Kidney (tissue), 14 donors: ENCODE data around the gene TYW5. TPM values are rescaled to one million over a fixed set of nuclear protein-coding genes. Genes with fewer than 3 reads are reported as not detected.

Experiments
- DNase-seq, 5 donors: peaks; one replicate each; pipeline ENCODE4 v3.0.0-alpha.2; 2013 to 2020
- FAIRE-seq: peaks from 2 replicates; lab custom pipeline; 2012; peaks lifted over from hg19 to GRCh38; lab: Jason Lieb, UNC
- H3K27ac ChIP-seq, 2 donors: one replicate each; pipeline ENCODE4 v1.7.0; 2013; ENCODE audit warnings: low read depth in 2 of 2, low read length in 2 of 2, inconsistent platforms in 1 of 2
- H3K27me3 ChIP-seq: one replicate; pipeline ENCODE4 v1.7.1; 2013; ENCODE audit warnings: low read length, inconsistent platforms; ENCODE audit not compliant: control insufficient read depth, insufficient read depth
- H3K36me3 ChIP-seq, 3 donors: one replicate each; pipeline versions ENCODE4 v1.7.0 to v1.7.1; 2013; ENCODE audit warnings: low read length in 3 of 3, control low read depth in 1 of 3, inconsistent platforms in 1 of 3; ENCODE audit not compliant: insufficient read depth in 3 of 3, control insufficient read depth in 2 of 3
- H3K4me1 ChIP-seq, 3 donors: one replicate each; pipeline versions ENCODE4 v1.7.0 to v1.7.1; 2013; ENCODE audit warnings: low read length in 3 of 3, inconsistent platforms in 1 of 3, low read depth in 1 of 3; ENCODE audit not compliant: control insufficient read depth in 2 of 3, insufficient read depth in 2 of 3
- H3K4me3 ChIP-seq, 3 donors: one replicate each; pipeline versions ENCODE4 v1.7.0 to v1.8.1; 2013; ENCODE audit warnings: low read length in 3 of 3, control low read depth in 1 of 3, inconsistent platforms in 1 of 3
- H3K9ac ChIP-seq, 3 donors: one replicate each; pipeline versions ENCODE4 v1.7.0 to v1.7.1; 2013; ENCODE audit warnings: low read length in 3 of 3, control low read depth in 1 of 3, inconsistent platforms in 1 of 3
- H3K9me3 ChIP-seq, 3 donors: one replicate each; pipeline versions ENCODE4 v1.7.0 to v1.7.1; 2013; ENCODE audit warnings: low read length in 3 of 3, control low read depth in 1 of 3, inconsistent platforms in 1 of 3; ENCODE audit not compliant: control insufficient read depth in 2 of 3, insufficient read depth in 1 of 3
- CTCF ChIP-seq: IDR thresholded peaks from 3 replicates; pipeline ENCODE4 v1.5.1; 2012; ENCODE audit warnings: mild to moderate bottlenecking, moderate library complexity, borderline replicate concordance; ENCODE audit not compliant: insufficient read depth; ENCODE audit errors: extremely low read depth
- intact Hi-C: fragments of 100-400 bp; cut with DNase I; formaldehyde crosslinking; loops from one replicate; pipeline ENCODE4 v1.11.1; 2022
- polyA plus RNA-seq: library from polyadenylated mRNA; stranded (reverse); fragments of 350-450 nt; fragmentation: Illumina TruSeq; extraction: RNeasy Lipid Tissue Mini Kit (QIAGEN cat#74804); gene quantifications from one replicate; pipeline ENCODE4 v1.2.3, GENCODE V29; 2014; ENCODE audit warnings: low read depth, low replicate concordance; ENCODE audit not compliant: insufficient read depth
- total RNA-seq: library from RNA; stranded (reverse); fragmentation: NEBNext Ultra II Directional; extraction: Animal tissue kit (Norgen Biotek cat#: 25700); gene quantifications from one replicate; pipeline ENCODE4 v1.2.1, GENCODE V29; 2021
- donor health status: control.
- donor health status: control.
- donor health status: control.
- donor health status: control.
- donor health status: control.
- donor health status: DM: yes; HTN: yes; CAD: no.
- donor health status: Normal renal cell carcinoma (clear cell type).

TYW5 gene
- total and polyA plus RNA-seq, 2 donors from 2014 or later, result 6.8 to 8.0 TPM

DNA sequence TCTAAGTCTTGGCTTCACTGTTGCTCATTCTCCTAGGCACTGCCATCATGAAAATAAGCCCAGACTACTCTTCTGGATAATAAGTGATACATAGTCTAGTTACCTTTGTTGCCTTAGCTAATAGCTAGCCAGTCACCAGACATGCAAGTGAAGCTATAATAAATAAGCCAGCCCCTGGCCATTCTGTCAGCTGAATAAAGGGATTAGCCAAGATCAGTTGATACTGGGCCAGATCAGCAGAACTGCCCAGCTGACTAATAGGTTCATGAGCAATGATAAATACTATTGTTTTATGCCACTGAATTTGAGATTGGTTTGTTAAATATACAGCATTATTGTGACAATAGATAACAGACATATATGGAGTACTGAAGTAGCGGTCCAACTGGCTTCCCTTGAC, 52.2 kb downstream of the TYW5 start:
- Histone ChIP-seq H3K4me1 (no peaks in the 10 kb centered on the region), H3K36me3 (no peaks in the 10 kb centered on the region), H3K9me3 (no peaks in the 10 kb centered on the region), H3K4me3 (no peak overlapping the region), H3K9ac (no peak overlapping the region), H3K27ac (no peak overlapping the region), H3K27me3 (no peaks in the 10 kb centered on the region)
- no peak for FAIRE-seq
- no peak for DNase-seq
- intact Hi-C loops, result no loop called here
- no peak for TF ChIP-seq CTCF

- Histone ChIP-seq H3K27ac (no peak overlapping the region), H3K9me3 (no peaks in the 10 kb centered on the region), H3K9ac (no peak overlapping the region), H3K4me1 (no peaks in the 10 kb centered on the region), H3K36me3 (no peaks in the 10 kb centered on the region), H3K4me3 (no peak overlapping the region), H3K27me3 (no peaks in the 10 kb centered on the region)
- FAIRE-seq, result no peak
- DNase-seq, result no peak
- intact Hi-C loops, result no loop called here
- no peak for TF ChIP-seq CTCF
These were observed 52.7 kb downstream of the TYW5 start for GRCh38 chr2:199902486-199903110.

GRCh38 chr2:199901942-199902341, 53.3 kb downstream of the TYW5 start:
- Histone ChIP-seq H3K9me3 (no peaks in the 10 kb centered on the region), H3K27me3 (no peaks in the 10 kb centered on the region), H3K4me1 (no peaks in the 10 kb centered on the region), H3K9ac (no peak overlapping the region), H3K36me3 (no peaks in the 10 kb centered on the region), H3K4me3 (no peak overlapping the region), H3K27ac (no peak overlapping the region)
- intact Hi-C loops, result no loop called here
- DNase-seq (no peak), FAIRE-seq (no peak)
- TF ChIP-seq CTCF, result no peak

GRCh38 chr2:199896617-199897016, 58.7 kb downstream of the TYW5 start:
- intact Hi-C loops, result no loop called here
- Histone ChIP-seq H3K9ac (no peak overlapping the region), H3K4me3 (no peak overlapping the region), H3K36me3 (no peaks in the 10 kb centered on the region), H3K9me3 (no peaks in the 10 kb centered on the region), H3K27ac (no peak overlapping the region), H3K4me1 (no peaks in the 10 kb centered on the region), H3K27me3 (no peaks in the 10 kb centered on the region)
- TF ChIP-seq CTCF, result no peak
- no peak for DNase-seq
- no peak for FAIRE-seq
